VCaP (cell line): ENCODE results near the gene SDHD.
A peak's percentile ranks its signal among the peaks of the same experiment; 100 is the strongest.
"Not testable (repeated sequence)": the region's sequence is repeated elsewhere in the genome, so short reads cannot be mapped to it uniquely, and the experiment has no call there.

ENCODE experiments used
- H3K27ac ChIP-seq: fragments of 450-650 bp; 2 replicates; pipeline ENCODE4 v1.5.1; 2017
- CTCF ChIP-seq: fragments of 450-650 bp; conservative IDR thresholded peaks from 2 replicates; pipeline ENCODE4 v1.5.1; 2017; ENCODE audit warnings: mild to moderate bottlenecking, moderate library complexity

SDHD gene

GRCh38 chr11:112085822-112086421 lies 751 bp upstream of the SDHD start:
- TF ChIP-seq CTCF: no peak
- H3K27ac ChIP-seq: peak overlapping the region; percentile 86

- TF ChIP-seq CTCF: no peak
- peak overlapping the region; percentile 86 for H3K27ac ChIP-seq
These were observed 539 bp downstream of the SDHD start for GRCh38 chr11:112087212-112087611.

GRCh38 chr11:112095302-112095701 lies 8.6 kb downstream of the SDHD start:
- not testable (repeated sequence) for H3K27ac ChIP-seq

- H3K27ac ChIP-seq: no peak overlapping the region
- TF ChIP-seq CTCF: no peak
These were observed 9.5 kb downstream of the SDHD start for GRCh38 chr11:112096194-112096593.

- no peak overlapping the region for H3K27ac ChIP-seq
- no peak for TF ChIP-seq CTCF
These were observed 11.3 kb downstream of the SDHD start for GRCh38 chr11:112097734-112098528.

GRCh38 chr11:112100462-112100861 lies 13.8 kb downstream of the SDHD start:
- H3K27ac ChIP-seq: no peak overlapping the region
- TF ChIP-seq CTCF: no peak

GRCh38 chr11:112103446-112103845 lies 16.8 kb downstream of the SDHD start:
- TF ChIP-seq CTCF: no peak
- H3K27ac ChIP-seq: no peak overlapping the region

GRCh38 chr11:112106070-112106469 lies 19.4 kb downstream of the SDHD start:
- no peak for TF ChIP-seq CTCF
- no peak overlapping the region for H3K27ac ChIP-seq
